GM19240 (cell line): ENCODE data around the gene HRG.
"Not testable (repeated sequence)": the region's sequence is repeated elsewhere in the genome, so short reads cannot be mapped to it uniquely, and the experiment has no call there.

ENCODE experiments used
- DNase-seq: peaks from one replicate; pipeline ENCODE4 v3.0.0; 2011; ENCODE audit warnings: low spot score; ENCODE audit not compliant: insufficient read length

HRG gene, protein sequence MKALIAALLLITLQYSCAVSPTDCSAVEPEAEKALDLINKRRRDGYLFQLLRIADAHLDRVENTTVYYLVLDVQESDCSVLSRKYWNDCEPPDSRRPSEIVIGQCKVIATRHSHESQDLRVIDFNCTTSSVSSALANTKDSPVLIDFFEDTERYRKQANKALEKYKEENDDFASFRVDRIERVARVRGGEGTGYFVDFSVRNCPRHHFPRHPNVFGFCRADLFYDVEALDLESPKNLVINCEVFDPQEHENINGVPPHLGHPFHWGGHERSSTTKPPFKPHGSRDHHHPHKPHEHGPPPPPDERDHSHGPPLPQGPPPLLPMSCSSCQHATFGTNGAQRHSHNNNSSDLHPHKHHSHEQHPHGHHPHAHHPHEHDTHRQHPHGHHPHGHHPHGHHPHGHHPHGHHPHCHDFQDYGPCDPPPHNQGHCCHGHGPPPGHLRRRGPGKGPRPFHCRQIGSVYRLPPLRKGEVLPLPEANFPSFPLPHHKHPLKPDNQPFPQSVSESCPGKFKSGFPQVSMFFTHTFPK

DNA sequence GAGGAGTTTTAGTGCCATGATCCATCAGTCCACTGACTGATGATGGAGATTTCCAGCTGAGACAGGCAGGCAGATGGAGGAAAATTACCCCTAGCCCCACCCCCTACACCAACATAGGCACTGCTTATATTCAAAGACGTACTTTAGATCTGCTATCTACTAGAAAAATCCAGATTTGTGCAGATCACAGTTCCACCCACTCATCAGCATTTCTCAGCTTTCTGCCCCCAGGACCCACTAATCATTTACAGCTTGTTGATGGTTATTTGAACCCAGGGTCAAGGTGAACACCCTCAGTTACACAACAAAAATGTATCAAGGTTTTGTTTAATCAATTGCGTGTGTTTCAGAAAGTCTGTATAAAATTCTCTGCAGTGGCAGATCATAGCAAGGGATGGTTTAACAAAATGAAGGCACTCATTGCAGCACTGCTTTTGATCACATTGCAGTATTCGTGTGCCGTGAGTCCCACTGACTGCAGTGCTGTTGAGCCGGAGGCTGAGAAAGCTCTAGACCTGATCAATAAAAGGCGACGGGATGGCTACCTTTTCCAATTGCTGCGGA is at the start of gene HRG:
Gene HRG, plus strand, starts transcription at position 390 of the 564 bp plus-strand sequence. Its CDS starts 18 bp downstream, at position 408.
- no peak for DNase-seq

DNA sequence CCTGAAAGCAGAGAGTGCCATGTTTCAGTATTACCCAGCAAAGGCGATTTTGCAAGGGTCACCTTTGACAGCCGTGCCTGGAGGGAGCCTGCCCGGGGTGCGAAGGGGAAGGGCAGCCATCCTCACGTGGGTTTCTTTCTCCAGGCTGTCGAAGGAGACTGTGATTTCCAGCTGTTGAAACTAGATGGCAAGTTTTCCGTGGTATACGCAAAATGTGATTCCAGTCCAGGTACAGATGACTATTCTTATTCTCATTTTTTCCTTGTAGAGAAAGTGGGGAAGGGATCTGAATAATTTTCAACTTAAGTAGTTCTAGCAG is 49.6 kb upstream of the HRG start:
- DNase-seq: no peak

DNA sequence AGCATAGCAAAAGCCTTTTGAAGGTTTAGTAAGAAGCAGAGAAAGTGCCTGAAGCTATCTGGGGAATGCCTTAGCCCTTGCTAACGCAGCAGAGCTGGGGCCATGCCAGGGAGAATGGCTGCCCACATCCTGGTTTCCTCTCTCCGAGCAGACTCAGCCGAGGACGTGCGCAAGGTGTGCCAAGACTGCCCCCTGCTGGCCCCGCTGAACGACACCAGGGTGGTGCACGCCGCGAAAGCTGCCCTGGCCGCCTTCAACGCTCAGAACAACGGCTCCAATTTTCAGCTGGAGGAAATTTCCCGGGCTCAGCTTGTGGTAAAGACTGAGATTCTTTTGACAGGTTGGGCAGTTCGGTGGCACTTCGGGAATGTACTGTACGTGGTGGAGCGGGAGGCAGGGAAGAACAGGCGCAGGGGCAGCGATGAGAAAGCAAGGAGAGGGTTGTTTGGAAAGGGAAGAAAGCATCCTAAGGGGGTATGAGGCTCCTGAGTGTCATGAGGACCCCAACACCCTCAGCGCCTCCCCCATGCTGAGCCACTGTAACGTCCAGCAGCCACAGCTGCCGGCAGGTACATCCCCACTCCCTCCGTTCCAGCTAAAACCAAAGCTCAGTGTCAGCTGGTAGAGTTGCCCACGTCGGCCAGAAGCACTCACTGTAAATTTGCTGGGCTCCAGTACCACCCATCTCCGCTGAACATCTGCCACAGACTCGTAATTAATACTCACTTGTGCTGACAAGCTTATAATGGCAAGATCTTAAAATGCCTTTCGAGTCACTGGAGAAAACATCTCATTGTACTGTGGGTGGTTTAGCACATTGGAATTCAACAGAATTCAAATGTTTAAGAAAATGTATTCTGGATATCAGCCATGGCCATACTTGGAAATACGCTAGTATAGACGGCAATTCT is 48.5 kb upstream of the HRG start:
- peak; percentile 85 for DNase-seq

DNA sequence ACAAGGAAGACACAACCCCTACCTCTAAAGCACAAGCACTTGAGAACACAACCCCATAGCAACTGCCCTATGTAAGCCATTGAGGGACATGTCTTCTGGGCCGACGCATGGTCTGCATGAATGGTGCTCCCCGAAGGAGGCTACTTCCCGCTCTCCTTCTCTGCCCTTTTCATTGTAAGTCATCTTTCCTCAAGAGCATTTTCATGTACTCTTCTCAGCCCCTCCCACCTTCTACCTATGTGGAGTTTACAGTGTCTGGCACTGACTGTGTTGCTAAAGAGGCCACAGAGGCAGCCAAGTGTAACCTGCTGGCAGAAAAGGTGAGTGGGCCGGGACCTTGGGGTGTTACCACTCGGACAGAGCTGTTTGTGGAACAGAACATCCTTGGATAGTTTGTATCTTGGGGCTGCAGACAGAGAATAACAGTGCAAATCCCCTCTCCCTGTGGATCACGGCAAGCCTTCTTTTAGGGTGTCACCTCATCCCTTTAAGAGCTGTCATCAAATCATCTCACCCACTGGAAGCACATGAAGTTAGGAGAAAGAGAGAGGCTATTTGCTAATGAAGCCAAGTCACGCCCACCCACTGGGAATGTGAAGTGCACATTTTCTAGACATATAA is 47.4 kb upstream of the HRG start:
- DNase-seq: no peak

DNA sequence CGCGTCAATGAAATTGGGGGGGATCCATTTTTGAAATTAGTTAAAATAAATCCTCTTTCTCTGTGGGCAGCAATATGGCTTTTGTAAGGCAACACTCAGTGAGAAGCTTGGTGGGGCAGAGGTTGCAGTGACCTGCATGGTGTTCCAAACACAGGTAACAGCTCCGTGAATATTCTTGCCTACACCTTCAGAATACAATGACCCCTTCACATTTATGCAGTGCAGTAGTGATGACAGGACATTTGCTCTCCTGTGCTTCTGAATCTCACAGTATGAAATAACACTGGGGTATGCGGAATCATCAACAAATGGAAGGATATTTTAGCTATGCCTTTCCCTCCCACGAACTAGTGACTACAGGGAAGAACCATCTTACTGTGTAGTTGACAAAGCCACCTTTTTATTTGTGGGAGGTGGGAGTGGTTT is 46.0 kb upstream of the HRG start:
- DNase-seq: no peak

DNA sequence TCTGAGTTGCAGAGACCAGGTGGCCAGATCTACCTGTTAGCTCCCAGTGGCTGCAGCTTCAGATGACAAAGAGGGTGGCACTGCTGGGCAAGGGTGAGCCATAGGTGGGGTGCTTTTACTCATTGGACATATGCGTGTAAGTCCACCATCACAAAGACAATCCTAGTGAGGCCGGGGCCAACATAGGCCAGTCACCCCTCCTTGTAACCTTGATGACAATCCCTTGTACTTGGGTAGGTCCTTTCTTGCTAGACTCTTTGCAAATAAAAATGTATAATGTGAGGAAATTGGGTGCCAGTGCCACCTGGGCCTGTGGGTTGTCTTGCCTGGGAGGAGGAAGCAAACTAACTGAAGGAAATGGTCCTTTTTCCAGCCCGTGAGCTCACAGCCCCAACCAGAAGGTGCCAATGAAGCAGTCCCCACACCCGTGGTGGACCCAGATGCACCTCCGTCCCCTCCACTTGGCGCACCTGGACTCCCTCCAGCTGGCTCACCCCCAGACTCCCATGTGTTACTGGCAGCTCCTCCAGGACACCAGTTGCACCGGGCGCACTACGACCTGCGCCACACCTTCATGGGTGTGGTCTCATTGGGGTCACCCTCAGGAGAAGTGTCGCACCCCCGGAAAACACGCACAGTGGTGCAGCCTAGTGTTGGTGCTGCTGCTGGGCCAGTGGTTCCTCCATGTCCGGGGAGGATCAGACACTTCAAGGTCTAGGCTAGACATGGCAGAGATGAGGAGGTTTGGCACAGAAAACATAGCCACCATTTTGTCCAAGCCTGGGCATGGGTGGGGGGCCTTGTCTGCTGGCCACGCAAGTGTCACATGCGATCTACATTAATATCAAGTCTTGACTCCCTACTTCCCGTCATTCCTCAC is 45.4 kb upstream of the HRG start:
- DNase-seq: no peak

DNA sequence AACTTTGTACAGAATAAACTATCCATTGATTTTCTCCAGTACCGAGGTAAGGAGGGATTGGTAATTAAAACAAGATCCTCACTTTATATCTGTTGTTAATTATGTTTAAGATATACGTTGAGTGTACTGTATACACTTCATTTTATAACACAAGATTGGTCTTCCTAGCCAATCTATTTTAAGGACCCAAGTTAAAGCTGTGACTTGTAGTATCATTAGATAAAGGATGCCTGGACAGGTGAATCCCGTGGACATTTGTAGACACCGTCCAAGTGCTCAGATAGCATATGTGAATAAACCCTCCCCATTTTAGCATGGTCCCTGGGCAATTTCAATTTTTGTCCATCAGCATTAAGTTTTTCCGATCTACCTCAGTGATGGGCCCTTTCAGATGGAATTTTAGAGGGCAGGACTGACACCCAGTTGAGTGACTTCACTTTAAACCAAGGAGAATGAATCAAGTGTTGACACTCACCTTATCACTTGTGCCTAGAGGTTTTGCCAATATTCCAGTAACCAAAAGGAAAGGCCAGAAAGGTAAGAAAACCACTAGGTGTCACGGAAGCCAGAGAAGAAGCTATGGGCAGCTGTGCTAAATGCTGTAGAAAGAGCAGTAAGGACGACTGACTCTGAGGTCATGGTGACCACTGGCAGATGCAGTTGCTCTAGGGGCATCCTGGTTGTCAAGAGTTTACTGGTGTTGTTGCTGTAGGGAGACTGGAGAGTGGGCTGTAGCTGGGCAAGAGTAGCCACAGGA is 43.7 kb upstream of the HRG start:
- no peak for DNase-seq

DNA sequence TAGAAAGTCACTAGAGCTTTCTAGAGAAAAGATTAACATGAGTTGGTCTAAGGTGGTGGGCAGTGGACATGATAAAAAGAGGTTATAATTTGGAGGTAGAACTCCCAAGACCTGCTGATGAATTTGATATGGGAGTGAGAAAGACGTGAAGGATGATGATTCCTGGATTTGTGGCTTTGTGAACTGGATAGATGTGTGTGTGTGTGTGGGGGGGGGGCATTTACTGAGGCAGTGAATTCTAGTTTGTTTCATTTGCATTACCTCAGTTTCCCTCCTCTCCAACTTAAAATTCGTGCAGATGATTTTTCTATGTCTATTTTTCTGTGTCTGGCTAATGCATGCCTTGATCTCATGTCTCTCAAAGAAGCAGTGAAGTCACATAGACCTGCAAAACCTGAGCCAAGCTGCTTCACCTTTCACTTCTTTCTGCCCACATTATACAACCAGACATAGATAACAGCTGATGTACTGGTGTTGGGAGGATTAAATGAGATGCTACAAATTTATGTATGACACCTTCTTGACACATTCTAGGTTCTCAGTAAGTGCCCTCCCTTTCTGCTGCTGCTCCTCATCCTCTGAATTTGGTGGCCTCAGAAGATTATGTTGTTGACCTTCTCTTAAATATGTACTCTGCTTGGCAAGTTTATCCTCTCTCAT is 43.0 kb upstream of the HRG start:
- no peak for DNase-seq

DNA sequence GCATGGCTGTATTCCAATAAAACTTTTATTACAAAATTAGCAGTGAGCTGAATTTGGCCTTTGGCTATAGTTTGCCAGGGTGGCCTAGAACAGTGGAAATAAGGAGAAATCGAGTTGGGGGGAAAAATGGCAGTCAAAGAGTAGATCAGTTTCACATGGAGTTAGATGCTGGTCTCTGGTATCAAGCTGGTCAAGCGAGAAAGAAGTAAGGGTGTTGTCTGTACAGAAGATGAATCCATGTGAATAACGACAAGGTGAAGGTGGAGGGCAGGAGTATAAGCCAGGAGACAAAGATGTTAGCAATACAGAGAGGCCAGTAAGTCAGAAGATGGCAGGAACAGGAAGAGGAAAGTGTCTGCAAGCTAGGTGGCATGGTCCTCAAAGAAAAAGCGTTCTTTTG is 41.2 kb upstream of the HRG start:
- no peak for DNase-seq

DNA sequence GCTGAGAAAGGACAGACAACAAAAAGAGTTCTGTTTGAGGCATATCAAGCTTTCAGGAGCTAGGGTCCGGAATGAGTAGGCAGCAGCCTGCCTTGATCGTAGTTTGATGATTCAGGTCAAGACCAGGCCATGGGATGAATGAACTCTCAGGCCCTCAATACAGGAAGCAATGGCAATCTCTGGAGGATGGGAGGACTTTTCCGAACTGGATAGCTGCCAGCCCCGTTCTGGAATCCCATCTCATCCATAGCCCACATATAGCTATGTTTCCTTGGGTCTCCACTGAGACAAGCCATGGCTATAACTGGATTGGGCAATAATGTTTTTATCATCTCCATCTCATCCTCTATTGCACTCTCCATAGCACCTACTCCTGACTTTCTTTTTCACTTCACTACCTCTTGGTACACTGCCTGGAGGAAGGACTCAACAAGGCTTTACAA is 40.2 kb upstream of the HRG start:
- DNase-seq: no peak

DNA sequence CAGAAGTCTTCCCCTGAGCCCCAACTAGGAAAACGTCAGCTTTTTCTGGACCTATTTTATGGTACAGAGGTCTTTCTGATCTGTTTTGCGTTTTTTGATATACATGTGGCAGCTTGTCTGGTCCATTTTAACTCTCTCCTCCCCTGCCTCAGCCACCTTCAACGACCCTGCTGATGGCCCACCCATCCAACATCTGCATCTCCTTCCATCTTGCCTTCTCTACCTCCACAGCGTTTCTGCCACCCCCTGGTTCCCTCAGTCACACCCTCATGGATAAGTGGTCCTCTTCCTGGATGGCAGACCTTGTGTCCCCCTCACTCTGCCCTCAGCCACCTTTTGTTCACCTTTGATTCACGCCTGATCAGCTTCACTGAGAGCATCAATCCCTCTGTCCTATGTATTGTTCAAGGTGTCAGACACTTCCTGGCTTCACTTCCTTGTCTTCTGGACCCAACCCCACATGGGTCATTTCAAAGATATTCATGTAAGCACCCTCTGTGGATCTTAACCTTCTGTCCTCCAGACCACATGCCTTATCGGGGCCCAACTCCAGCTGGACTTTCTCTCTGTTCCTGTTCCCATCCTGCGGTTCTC is 39.5 kb upstream of the HRG start:
- DNase-seq: no peak

DNA sequence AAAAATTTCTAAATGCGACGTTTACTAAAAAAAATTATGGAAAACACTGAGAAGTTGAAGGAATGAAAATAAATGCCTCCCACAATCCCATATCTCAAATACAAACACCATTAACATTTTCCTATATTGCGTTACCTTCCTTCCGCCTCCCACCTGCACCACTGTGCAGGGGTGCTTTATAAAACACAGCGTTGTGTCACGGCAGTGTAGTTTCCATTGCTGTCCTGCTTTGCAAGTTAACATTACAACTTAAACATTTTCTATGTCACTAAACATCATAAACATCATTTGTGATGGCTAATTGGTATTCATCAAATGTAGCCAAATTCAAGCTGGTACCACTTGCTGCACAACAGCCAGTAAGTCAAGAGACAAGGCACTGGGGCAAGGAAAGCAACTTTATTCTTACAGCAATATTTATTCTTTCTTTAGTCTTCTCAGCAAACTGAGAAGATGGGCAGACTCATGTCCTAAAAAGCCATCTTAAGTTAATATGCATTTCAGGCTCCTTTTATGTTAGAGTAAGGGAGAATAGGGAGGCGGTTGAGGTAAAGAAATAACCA is 37.9 kb upstream of the HRG start:
- no peak for DNase-seq

DNA sequence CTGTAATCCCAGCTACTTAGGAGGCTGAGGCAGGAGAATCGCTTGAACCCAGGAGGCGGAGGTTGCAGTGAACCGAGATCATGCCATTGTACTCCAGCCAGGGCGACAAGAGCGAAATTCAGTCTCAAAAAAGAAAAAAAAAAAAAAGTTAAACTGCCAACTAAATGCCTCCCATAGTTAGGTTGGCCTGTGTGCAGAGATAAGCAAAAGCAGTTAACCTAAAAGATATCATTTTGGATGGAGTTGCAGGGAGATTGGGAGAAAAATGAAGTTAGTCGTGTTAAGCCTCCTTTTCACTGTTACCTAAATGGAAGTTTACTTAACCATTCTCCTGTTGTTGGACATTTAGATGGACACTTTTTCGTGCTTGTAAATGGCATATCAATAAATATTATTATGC is 37.1 kb upstream of the HRG start:
- DNase-seq: no peak

DNA sequence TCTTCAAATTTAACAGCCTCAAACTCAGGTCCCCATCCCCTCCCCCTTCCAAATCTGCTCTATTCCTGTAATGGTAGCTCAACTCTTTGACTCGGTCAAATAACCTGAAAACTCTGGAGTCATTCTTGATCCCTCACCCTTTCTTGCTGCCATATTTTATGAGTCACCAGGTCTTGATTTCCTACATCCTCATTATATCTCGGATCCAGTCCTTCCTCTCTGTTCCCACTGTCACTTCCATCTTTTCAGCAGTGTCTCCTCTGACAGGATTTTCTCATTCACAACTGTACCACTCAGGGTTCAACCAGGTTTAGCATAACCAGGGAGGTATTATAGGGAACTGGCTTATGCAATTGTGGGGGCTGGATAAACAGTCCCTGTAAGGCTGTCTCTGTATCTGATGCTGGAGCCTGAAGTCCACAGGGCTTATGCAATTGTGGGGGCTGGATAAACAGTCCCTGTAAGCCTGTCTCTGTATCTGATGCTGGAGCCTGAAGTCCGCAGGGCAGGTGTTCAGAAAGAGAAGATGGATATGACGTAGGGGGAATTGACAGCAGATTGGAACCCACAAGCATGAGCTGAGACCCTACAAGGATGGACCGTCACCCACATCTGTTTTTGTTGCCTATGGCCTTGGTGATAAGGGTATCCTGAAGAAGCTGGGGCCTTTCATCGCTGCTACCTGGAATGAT is 34.7 kb upstream of the HRG start:
- DNase-seq: no peak

DNA sequence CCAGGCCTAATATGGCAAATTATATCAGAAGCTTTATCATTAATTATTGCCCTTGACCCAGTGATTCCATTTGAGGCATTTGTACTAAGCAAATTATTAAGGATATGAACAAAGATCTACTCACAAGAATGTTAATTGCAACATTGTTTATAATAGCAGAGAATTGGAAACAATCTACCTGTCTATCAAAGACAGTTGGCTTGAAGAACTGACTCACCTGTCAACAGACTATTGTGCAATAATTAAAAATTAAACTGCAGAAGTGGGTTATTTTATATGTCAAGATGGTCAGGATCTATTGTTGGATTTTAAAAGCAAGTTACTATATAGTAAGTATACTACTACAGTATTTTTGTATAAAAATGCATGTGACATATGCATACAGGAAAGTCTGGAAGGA is 32.3 kb upstream of the HRG start:
- no peak for DNase-seq

DNA sequence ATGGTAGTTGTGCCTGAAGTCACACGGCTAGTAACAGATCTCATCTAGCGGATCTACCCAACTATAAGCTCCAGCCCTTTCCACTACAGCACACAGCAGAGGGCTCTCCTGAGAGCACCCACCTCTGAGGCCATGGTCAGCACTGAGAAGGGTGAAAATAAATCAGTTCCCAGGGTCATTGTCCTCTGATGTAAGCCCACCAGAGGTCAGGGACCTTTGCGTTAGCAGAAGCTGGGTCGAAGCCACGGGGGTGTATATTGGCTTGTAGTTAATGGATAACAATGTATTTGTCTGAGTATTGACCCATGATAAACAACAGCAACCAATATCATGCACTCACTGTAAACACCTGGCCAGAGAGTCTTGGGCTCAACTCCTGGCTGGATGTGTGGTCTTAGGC is 31.6 kb upstream of the HRG start:
- not testable (repeated sequence) for DNase-seq

DNA sequence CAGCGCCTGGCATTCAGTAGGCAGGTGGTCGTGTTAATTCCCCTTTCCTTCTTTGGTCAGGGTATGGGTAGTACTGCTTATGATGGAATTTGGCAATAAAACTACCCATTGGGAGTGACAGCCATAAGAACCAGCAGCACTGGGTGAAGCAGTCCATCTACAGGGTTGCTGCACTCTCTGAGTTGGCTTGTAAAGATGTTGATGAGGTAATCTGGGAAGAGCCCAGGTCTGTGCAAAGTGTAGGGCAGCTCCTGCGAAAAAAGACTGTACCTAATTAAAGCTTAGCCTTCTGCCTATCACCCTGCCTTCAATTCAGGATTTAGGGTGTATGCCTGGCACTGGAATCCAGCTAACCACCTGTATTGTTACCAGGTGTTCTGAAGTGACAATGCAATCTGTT is 30.3 kb upstream of the HRG start:
- DNase-seq: no peak

DNA sequence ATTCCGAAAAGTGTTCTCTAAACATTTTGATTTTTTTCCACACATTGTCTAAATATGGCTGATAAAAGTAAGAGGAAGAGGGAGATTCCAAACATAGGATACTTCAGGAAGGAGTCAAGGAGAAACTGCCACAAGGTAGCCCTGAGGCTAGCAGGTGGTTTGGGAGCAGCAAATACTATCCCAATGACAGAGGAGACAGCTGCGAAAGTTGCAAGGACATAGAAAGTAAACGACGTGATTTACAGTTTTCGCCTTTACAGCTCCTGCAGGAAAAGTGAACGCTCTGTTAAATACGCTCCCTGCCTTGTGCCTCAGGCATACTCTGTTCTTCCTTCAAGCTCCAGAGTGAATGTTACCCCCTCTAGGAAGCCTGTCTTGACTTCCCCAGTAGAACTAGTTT is 29.3 kb upstream of the HRG start:
- DNase-seq: no peak
